Vagina (tissue), 2 donors: ENCODE results near the gene FSD1.

Experiments
- CTCF ChIP-seq, 3 experiments: fragments of 450-650 bp in 2 of 3; fragments of 200-600 bp in 1 of 3; sonication (generic) in 1 of 3; IDR thresholded peaks; one replicate each; pipeline ENCODE4 v1.5.1; 2017 to 2019; ENCODE audit warnings: antibody characterized with exemption in 3 of 3, mild to moderate bottlenecking in 2 of 3, moderate library complexity in 2 of 3
- POLR2A ChIP-seq, 2 donors: fragments of 450-650 bp; IDR thresholded peaks; one replicate each; pipeline ENCODE4 v1.6.1; 2017; ENCODE audit warnings: antibody characterized with exemption in 2 of 2, mild to moderate bottlenecking in 2 of 2, moderate library complexity in 2 of 2
- POLR2AphosphoS5 ChIP-seq, 2 donors: sonication (generic); formaldehyde crosslinking; IDR thresholded peaks; one replicate each; pipeline ENCODE4 v1.9.0; 2017; ENCODE audit warnings: antibody characterized with exemption in 2 of 2, mild to moderate bottlenecking in 2 of 2, low read depth in 1 of 2; ENCODE audit not compliant: insufficient read depth in 1 of 2

GRCh38 chr19:4297901-4298809, 6.2 kb upstream of the FSD1 start:
- TF ChIP-seq POLR2A (IDR thresholded peaks at IDR 0.05), result no peak
- TF ChIP-seq CTCF (IDR thresholded peaks at IDR 0.05), result no peak
- TF ChIP-seq POLR2AphosphoS5 (IDR thresholded peaks at IDR 0.05; ENCODE audit: insufficient read depth in 1 of 2, low read depth in 1 of 2), result no peak
